Peyer's patch (tissue), 4 donors: ENCODE measurements around the gene FPR3. TPM values are rescaled to one million over a fixed set of nuclear protein-coding genes. Genes with fewer than 3 reads are reported as not detected.
A peak's percentile ranks its signal among the peaks of the same experiment; 100 is the strongest.

Experiments used
- DNase-seq, 3 donors: peaks; one replicate each; pipeline ENCODE4 v3.0.0-alpha.2; 2017 to 2019
- H3K27ac ChIP-seq, 4 donors: fragments of 200-600 bp; sonication (generic); one replicate each; pipeline ENCODE4 v1.5.1; 2016 to 2019
- H3K27me3 ChIP-seq, 2 donors: fragments of 200-600 bp; sonication (generic); one replicate each; pipeline ENCODE4 v1.5.1; 2019
- H3K36me3 ChIP-seq, 3 donors: fragments of 200-600 bp; sonication (generic); one replicate each; pipeline ENCODE4 v1.5.1; 2016 to 2019
- H3K4me1 ChIP-seq, 4 donors: fragments of 200-600 bp; sonication (generic); one replicate each; pipeline ENCODE4 v1.5.1; 2016 to 2019
- H3K4me3 ChIP-seq, 4 donors: fragments of 200-600 bp; sonication (generic); 1 replicate in 3 of 4; 2 replicates in 1 of 4; pipeline ENCODE4 v1.5.1; 2016 to 2019; ENCODE audit warnings: mild to moderate bottlenecking in 1 of 4
- H3K9me3 ChIP-seq, 4 donors: fragments of 200-600 bp; sonication (generic); one replicate each; pipeline ENCODE4 v1.5.1; 2016 to 2019; ENCODE audit warnings: mild to moderate bottlenecking in 1 of 4
- CTCF ChIP-seq, 6 experiments: fragments of 450-650 bp in 4 of 6; fragments of 200-600 bp in 2 of 6; sonication (generic) in 1 of 6; IDR thresholded peaks; one replicate each; pipeline ENCODE4 v1.5.1; 2017 to 2019; ENCODE audit warnings: antibody characterized with exemption in 6 of 6, mild to moderate bottlenecking in 3 of 6, moderate library complexity in 1 of 6
- POLR2A ChIP-seq, 2 donors: fragments of 450-650 bp; IDR thresholded peaks; one replicate each; pipeline ENCODE4 v1.5.1; 2017; ENCODE audit warnings: antibody characterized with exemption in 2 of 2, mild to moderate bottlenecking in 2 of 2, moderate library complexity in 2 of 2
- total RNA-seq, 4 donors: library from RNA; depleted of rRNA; stranded (reverse); fragments of >200 nt; gene quantifications; one replicate each; pipeline ENCODE4 v1.1.0, GENCODE V29; 2016

FPR3 gene
- total RNA-seq, 4 donors from 2014 or later = 2.3 to 3.3 (median 2.7) TPM; not detected in 1

GRCh38 chr19:51792932-51793331 lies 2.0 kb upstream of the FPR3 start:
- no peak for DNase-seq
- H3K36me3 ChIP-seq = no peaks in the 10 kb centered on the region
- no peaks in the 10 kb centered on the region for H3K9me3 ChIP-seq
- no peak overlapping the region for H3K27ac ChIP-seq
- no peaks in the 10 kb centered on the region for H3K4me1 ChIP-seq
- no peak for TF ChIP-seq POLR2A (IDR thresholded peaks at IDR 0.05)
- no peak for TF ChIP-seq CTCF (IDR thresholded peaks at IDR 0.05)
- H3K4me3 ChIP-seq = no peak overlapping the region
- no peaks in the 10 kb centered on the region for H3K27me3 ChIP-seq

- DNase-seq = no peak
- Histone ChIP-seq H3K27ac (no peak overlapping the region), H3K4me1 (no peaks in the 10 kb centered on the region), H3K36me3 (no peaks in the 10 kb centered on the region), H3K27me3 (no peaks in the 10 kb centered on the region), H3K4me3 (no peak overlapping the region), H3K9me3 (no peaks in the 10 kb centered on the region)
- TF ChIP-seq CTCF (IDR thresholded peaks at IDR 0.05) (no peak), POLR2A (IDR thresholded peaks at IDR 0.05) (no peak)
Measured at GRCh38 chr19:51793994-51794393, 963 bp upstream of the FPR3 start.

GRCh38 chr19:51796195-51796679 lies 1.3 kb downstream of the FPR3 start:
- Histone ChIP-seq H3K9me3 (no peaks in the 10 kb centered on the region), H3K27ac (peak overlapping the region in 1 of 4 donors; percentile 25), H3K27me3 (no peaks in the 10 kb centered on the region), H3K36me3 (no peaks in the 10 kb centered on the region), H3K4me1 (no peaks in the 10 kb centered on the region), H3K4me3 (peak overlapping the region in 2 of 4 donors; percentile 0 to 19)
- peak in 1 of 3 donors; percentile 53 for DNase-seq
- no peak for TF ChIP-seq CTCF (IDR thresholded peaks at IDR 0.05)
- peak in 1 of 2 donors; percentile 33 for TF ChIP-seq POLR2A (IDR thresholded peaks at IDR 0.05)

- Histone ChIP-seq H3K36me3 (no peaks in the 10 kb centered on the region), H3K4me3 (peak overlapping the region in 1 of 4 donors; percentile 8), H3K27ac (peak overlapping the region in 1 of 4 donors; percentile 25), H3K27me3 (no peaks in the 10 kb centered on the region), H3K9me3 (no peaks in the 10 kb centered on the region), H3K4me1 (no peaks in the 10 kb centered on the region)
- no peak for DNase-seq
- TF ChIP-seq CTCF (IDR thresholded peaks at IDR 0.05) (no peak), POLR2A (IDR thresholded peaks at IDR 0.05) (no peak)
Measured at GRCh38 chr19:51797480-51797879, 2.5 kb downstream of the FPR3 start.

GRCh38 chr19:51798062-51798461 lies 3.1 kb downstream of the FPR3 start:
- Histone ChIP-seq H3K9me3 (no peaks in the 10 kb centered on the region), H3K36me3 (no peaks in the 10 kb centered on the region), H3K27me3 (no peaks in the 10 kb centered on the region), H3K4me3 (no peak overlapping the region), H3K27ac (peak overlapping the region in 3 of 4 donors; percentile 26 to 61 (median 27)), H3K4me1 (no peaks in the 10 kb centered on the region)
- no peak for TF ChIP-seq POLR2A (IDR thresholded peaks at IDR 0.05)
- no peak for TF ChIP-seq CTCF (IDR thresholded peaks at IDR 0.05)
- DNase-seq = no peak
